H9 (cell line): ENCODE data around the gene IFT80. TPM values are rescaled to one million over a fixed set of nuclear protein-coding genes. Genes with fewer than 3 reads are reported as not detected.

Experiments
- DNase-seq: peaks from one replicate; pipeline ENCODE4 v3.0.0-alpha.2; 2017
- H2AFZ ChIP-seq: one replicate; pipeline ENCODE4 v1.6.1; 2013; ENCODE audit warnings: mild to moderate bottlenecking, low read length, control low read depth, moderate library complexity
- H2AK5ac ChIP-seq: 2 replicates; pipeline ENCODE4 v1.6.1; 2013; ENCODE audit warnings: low read length, control low read depth, mixed read lengths; ENCODE audit not compliant: insufficient read length
- H2BK120ac ChIP-seq: one replicate; pipeline ENCODE4 v1.6.1; 2013; ENCODE audit warnings: low read depth, mild to moderate bottlenecking, low read length, control low read depth, inconsistent platforms; ENCODE audit not compliant: poor library complexity, severe bottlenecking
- H2BK12ac ChIP-seq: 2 replicates; pipeline ENCODE4 v1.6.1; 2013; ENCODE audit warnings: low read length, control low read depth, mixed read lengths, low read depth; ENCODE audit not compliant: insufficient read length
- H2BK15ac ChIP-seq: 2 replicates; pipeline ENCODE4 v1.6.1; 2013; ENCODE audit warnings: low read depth, low read length, control low read depth
- H2BK20ac ChIP-seq: one replicate; pipeline ENCODE4 v1.6.1; 2013; ENCODE audit warnings: low read depth, mild to moderate bottlenecking, low read length, control low read depth, inconsistent platforms; ENCODE audit not compliant: poor library complexity, severe bottlenecking
- H2BK5ac ChIP-seq: 2 replicates; pipeline ENCODE4 v1.6.1; 2013; ENCODE audit warnings: low read length, control low read depth, mixed read lengths; ENCODE audit not compliant: insufficient read length
- H3K14ac ChIP-seq: 2 replicates; pipeline ENCODE4 v1.6.1; 2013; ENCODE audit warnings: low read length, control low read depth; ENCODE audit not compliant: insufficient read depth
- H3K18ac ChIP-seq: 2 replicates; pipeline ENCODE4 v1.6.1; 2013; ENCODE audit warnings: low read depth, mild to moderate bottlenecking, mixed read lengths, low read length, control low read depth; ENCODE audit not compliant: insufficient read length
- H3K23ac ChIP-seq: 2 replicates; pipeline ENCODE4 v1.6.1; 2013; ENCODE audit warnings: low read length, control low read depth, mixed read lengths, low read depth; ENCODE audit not compliant: insufficient read length
- H3K23me2 ChIP-seq: 2 replicates; pipeline ENCODE4 v1.6.1; 2013; ENCODE audit warnings: low read depth, mild to moderate bottlenecking, mixed read lengths, low read length, control low read depth; ENCODE audit not compliant: insufficient read length, poor library complexity, severe bottlenecking
- H3K27ac ChIP-seq: 2 replicates; pipeline ENCODE4 v1.5.1; 2013; ENCODE audit warnings: low read length, control low read depth, mixed read lengths, low read depth; ENCODE audit not compliant: insufficient read length
- H3K27me3 ChIP-seq: 2 replicates; pipeline ENCODE4 v1.6.1; 2013; ENCODE audit warnings: low read length, control low read depth, inconsistent platforms; ENCODE audit not compliant: insufficient read depth
- H3K4ac ChIP-seq: 2 replicates; pipeline ENCODE4 v1.6.1; 2013; ENCODE audit warnings: low read depth, mild to moderate bottlenecking, control low read depth, inconsistent platforms, low read length, moderate library complexity
- H3K4me1 ChIP-seq: 2 replicates; pipeline ENCODE4 v1.6.1; 2013; ENCODE audit warnings: low read length, control low read depth, inconsistent platforms; ENCODE audit not compliant: insufficient read depth
- H3K4me2 ChIP-seq: 2 replicates; pipeline ENCODE4 v1.6.1; 2013; ENCODE audit warnings: low read length, control low read depth, mixed read lengths; ENCODE audit not compliant: insufficient read length, insufficient read depth
- H3K56ac ChIP-seq: 2 replicates; pipeline ENCODE4 v1.6.1; 2013; ENCODE audit warnings: low read depth, mild to moderate bottlenecking, mixed read lengths, low read length, control low read depth; ENCODE audit not compliant: insufficient read length
- H3K79me1 ChIP-seq: 2 replicates; pipeline ENCODE4 v1.6.1; 2013; ENCODE audit warnings: low read depth, mild to moderate bottlenecking, moderate library complexity, low read length, control low read depth, inconsistent platforms; ENCODE audit not compliant: insufficient read depth, poor library complexity, severe bottlenecking
- H3K79me2 ChIP-seq: 2 replicates; pipeline ENCODE4 v1.6.1; 2013; ENCODE audit warnings: low read length, control low read depth, inconsistent platforms; ENCODE audit not compliant: insufficient read depth
- H3K9ac ChIP-seq: 2 replicates; pipeline ENCODE4 v1.6.1; 2013; ENCODE audit warnings: low read length, control low read depth, mixed read lengths; ENCODE audit not compliant: insufficient read length; ENCODE audit errors: extremely low read depth
- H3K9me3 ChIP-seq: one replicate; pipeline ENCODE4 v1.6.1; 2013; ENCODE audit warnings: low read depth, low read length, inconsistent platforms; ENCODE audit not compliant: control insufficient read depth
- H3T11ph ChIP-seq: one replicate; pipeline ENCODE4 v1.6.1; 2013; ENCODE audit warnings: mild to moderate bottlenecking, low read length, control low read depth, inconsistent platforms
- H4K20me1 ChIP-seq: one replicate; pipeline ENCODE4 v1.6.1; 2013; ENCODE audit not compliant: control insufficient read depth, insufficient read length, insufficient read depth
- H4K5ac ChIP-seq: 2 replicates; pipeline ENCODE4 v1.6.1; 2013; ENCODE audit warnings: low read depth, mild to moderate bottlenecking, mixed read lengths, low read length, control low read depth; ENCODE audit not compliant: insufficient read length
- H4K8ac ChIP-seq: replicated peaks from 2 replicates; pipeline ENCODE4 v1.6.1; 2013; ENCODE audit warnings: low read length, control low read depth, mixed read lengths, low read depth; ENCODE audit not compliant: insufficient read length
- H4K91ac ChIP-seq: 2 replicates; pipeline ENCODE4 v1.6.1; 2013; ENCODE audit warnings: low read depth, mild to moderate bottlenecking, moderate library complexity, mixed read lengths, low read length, control low read depth; ENCODE audit not compliant: insufficient read length
- H3K27ac Mint-ChIP-seq, 3 experiments: 2 replicates in 2 of 3; 3 replicates in 1 of 3; pipeline ENCODE4 v1.8.0; 2020 to 2021; ENCODE audit warnings: mixed read lengths in 3 of 3, mild to moderate bottlenecking in 1 of 3, moderate library complexity in 1 of 3
- H3K27me3 Mint-ChIP-seq: 2 replicates; pipeline ENCODE4 v1.8.0; 2021; ENCODE audit warnings: low read depth, mild to moderate bottlenecking, moderate library complexity, mixed read lengths
- H3K36me3 Mint-ChIP-seq, 3 experiments: 2 replicates in 2 of 3; 3 replicates in 1 of 3; pipeline ENCODE4 v1.8.0; 2020 to 2021; ENCODE audit warnings: low read depth in 3 of 3, mixed read lengths in 3 of 3; ENCODE audit not compliant: insufficient read depth in 1 of 3
- H3K4me1 Mint-ChIP-seq, 2 experiments: 2 replicates each; pipeline ENCODE4 v1.8.0; 2020; ENCODE audit warnings: mixed read lengths in 2 of 2
- H3K4me3 Mint-ChIP-seq, 2 experiments: 2 replicates in 1 of 2; 3 replicates in 1 of 2; pipeline ENCODE4 v1.8.0; 2020 to 2021; ENCODE audit warnings: mild to moderate bottlenecking in 2 of 2, mixed read lengths in 2 of 2, moderate library complexity in 1 of 2
- H3K9me3 Mint-ChIP-seq, 2 experiments: 2 replicates in 1 of 2; 3 replicates in 1 of 2; pipeline ENCODE4 v1.8.0; 2020; ENCODE audit warnings: mild to moderate bottlenecking in 2 of 2, mixed read lengths in 2 of 2, moderate library complexity in 1 of 2
- CTCF ChIP-seq: fragments of 200-600 bp; sonication (generic); conservative IDR thresholded peaks from 3 replicates; pipeline ENCODE4 v1.8.0; 2021; ENCODE audit warnings: antibody characterized with exemption, mild to moderate bottlenecking
- WGBS: extraction: QIAGEN DNeasy Blood & Tissue Kit; methylation state at CpG from one replicate; pipeline ENCODE4 v1.1.7; 2013; ENCODE audit warnings: missing lambda C conversion rate, low lambda C conversion rate, mixed read lengths; ENCODE audit not compliant: insufficient read length; ENCODE audit errors: extremely low coverage; 5-methylcytosine and 5-hydroxymethylcytosine counted together
- total RNA-seq: library from RNA; stranded (reverse); gene quantifications from 2 replicates; pipeline ENCODE4 v1.2.1, GENCODE V29; 2021

Gene IFT80
- total RNA-seq, 1 experiment from 2014 or later = 29.0 TPM

DNA sequence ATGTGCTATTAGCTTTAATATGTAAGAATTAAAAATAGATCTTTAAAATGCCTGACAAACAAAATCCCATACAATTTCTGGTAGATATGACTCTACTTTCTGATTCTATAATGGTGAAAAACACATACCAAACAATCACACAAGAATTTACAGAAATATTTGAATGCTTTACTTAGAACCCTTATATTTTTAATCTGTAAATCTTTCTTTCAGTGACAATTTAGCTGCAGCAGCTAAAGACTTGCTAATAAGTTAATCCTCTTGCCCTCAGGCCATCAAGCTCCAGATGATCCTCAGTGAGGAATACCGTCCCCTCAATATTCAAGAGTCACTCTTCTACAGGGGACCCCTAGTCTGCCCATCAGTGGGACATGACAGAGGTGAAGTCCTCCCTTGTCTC, 118.2 kb downstream of the IFT80 start:
- Histone ChIP-seq H3T11ph (no peak overlapping the region), H3K23ac (no peak overlapping the region), H2BK20ac (no peak overlapping the region), H3K23me2 (no peaks in the 10 kb centered on the region), H3K27ac (no peak overlapping the region), H3K14ac (no peak overlapping the region), H2AK5ac (no peak overlapping the region), H3K79me2 (no peaks in the 10 kb centered on the region), H2BK5ac (no peak overlapping the region), H3K9me3 (no peaks in the 10 kb centered on the region), H4K91ac (no peak overlapping the region), H3K4ac (no peak overlapping the region), H4K5ac (no peak overlapping the region), H4K8ac (no peak overlapping the region), H2AFZ (no peak overlapping the region), H3K4me1 (no peaks in the 10 kb centered on the region), H3K4me2 (no peak overlapping the region), H2BK12ac (no peak overlapping the region), H3K18ac (no peak overlapping the region), H2BK120ac (no peak overlapping the region), H3K79me1 (no peaks in the 10 kb centered on the region), H3K56ac (no peak overlapping the region), H3K27me3 (no peaks in the 10 kb centered on the region), H4K20me1 (no peaks in the 10 kb centered on the region), H3K9ac (no peak overlapping the region), H2BK15ac (no peak overlapping the region)
- H3K9me3 Mint-ChIP-seq = no peaks in the 10 kb centered on the region
- H3K27ac Mint-ChIP-seq = peak overlapping the region; percentile 41 to 83 (median 55); a peak in 2 of 7 replicates
- peaks cover 11 to 12% of the 10 kb centered on the region in 2 experiments for H3K4me1 Mint-ChIP-seq
- no peaks in the 10 kb centered on the region for H3K36me3 Mint-ChIP-seq
- no CpG with 5 or more reads among the region's 1 CpG for WGBS
- no peak overlapping the region for H3K4me3 Mint-ChIP-seq
- no peak for DNase-seq
- no peaks in the 10 kb centered on the region for H3K27me3 Mint-ChIP-seq
- no peak for TF ChIP-seq CTCF
